Measurements from ENCODE around the gene TSPAN1.

GRCh38 chr1:46187106-46187869, 12.4 kb downstream of the TSPAN1 start:
- TF ChIP-seq TAF1 (IDR thresholded peaks at IDR 0.05; ENCODE audit: borderline replicate concordance, insufficient read depth, low read length) = no peak
- TF ChIP-seq POLR2AphosphoS5 (IDR thresholded peaks at IDR 0.05; ENCODE audit: low read depth, low read length) = no peak
- TF ChIP-seq REST (IDR thresholded peaks at IDR 0.05; ENCODE audit: insufficient read depth in 1 of 2, low read depth in 2 of 2, low read length in 2 of 2) = no peak
- TF ChIP-seq SIN3A (IDR thresholded peaks at IDR 0.05; ENCODE audit: borderline replicate concordance, insufficient read depth, low read length) = no peak
